Inflammatory macrophage treated with lipopolysaccharide for 4 hours (primary cell): ENCODE data around the gene COLQ.

Experiments used
- DNase-seq: peaks from one replicate; pipeline ENCODE4 v3.0.0-alpha.2; 2020

Gene COLQ

GRCh38 chr3:15409774-15410173 is 111.7 kb downstream of the COLQ start:
- DNase-seq, result no peak

GRCh38 chr3:15409239-15409638 is 112.3 kb downstream of the COLQ start:
- DNase-seq, result peak; percentile 97

- DNase-seq, result peak; percentile 69
These were observed 116.0 kb downstream of the COLQ start for GRCh38 chr3:15405448-15406050.

- DNase-seq, result peak; percentile 46
These were observed 116.7 kb downstream of the COLQ start for GRCh38 chr3:15404767-15405166.

- no peak for DNase-seq
These were observed 117.5 kb downstream of the COLQ start for GRCh38 chr3:15403965-15404364.

- DNase-seq, result no peak
These were observed 118.0 kb downstream of the COLQ start for GRCh38 chr3:15403495-15403894.

- no peak for DNase-seq
These were observed 119.6 kb downstream of the COLQ start for GRCh38 chr3:15401936-15402335.
